Measurements from ENCODE around the gene RANGAP1. TPM values are rescaled to one million over a fixed set of nuclear protein-coding genes. Genes with fewer than 3 reads are reported as not detected.

RANGAP1 gene
- total RNA-seq, 4 donors from 2014 or later = 21.3 to 28.1 (median 26.2) TPM

GRCh38 chr22:41240377-41241132 lies 45.4 kb downstream of the RANGAP1 start, which contains the start of gene CHADL:
CHADL (minus strand) TSS chr22:41240931; CDS start chr22:41240881, 50 bp downstream.
- TF ChIP-seq POLR2A (IDR thresholded peaks at IDR 0.05) (no peak), POLR2AphosphoS5 (IDR thresholded peaks at IDR 0.05) (no peak), EP300 (IDR thresholded peaks at IDR 0.05; ENCODE audit: low read depth) (no peak), CTCF (IDR thresholded peaks at IDR 0.05) (no peak)
- intact Hi-C loops (cut with DNase I; ENCODE audit: low total_unique reads) = no loop called here
- Histone ChIP-seq H3K27me3 (no peaks in the 10 kb centered on the region), H3K9me3 (no peaks in the 10 kb centered on the region), H3K4me1 (peaks cover 6 to 15% (median 13%) of the 10 kb centered on the region in 4 donors), H3K4me3 (no peak within 1 kb of the TSS), H3K27ac (peak within 1 kb of the TSS in 3 of 4 donors; percentile 18 to 34 (median 33)), H3K36me3 (no peaks in the 10 kb centered on the region)
- WGBS, 2 donors (ENCODE audit: low coverage in 1 of 2) = 71% methylated on average over 22 of the region's 24 CpGs; no CpG with 5 or more reads in 1 of the 2 donors
- in situ Hi-C loops (cut with MboI; ENCODE audit: low pct_ligation_motif_present in 1 of 4, low pct_unique_long_range_greater_than_20kb in 1 of 4, low sequenced_read_pairs in 3 of 4) = no loop called here
- no peak for DNase-seq

- DNase-seq = no peak
- in situ Hi-C loops (cut with MboI; ENCODE audit: low pct_ligation_motif_present in 1 of 4, low pct_unique_long_range_greater_than_20kb in 1 of 4, low sequenced_read_pairs in 3 of 4) = no loop called here
- H3K27ac ChIP-seq = peak overlapping the region in 1 of 4 donors; percentile 34
Measured at GRCh38 chr22:41239443-41240128, 46.4 kb downstream of the RANGAP1 start.

GRCh38 chr22:41238570-41239442 lies 47.2 kb downstream of the RANGAP1 start:
- no peak overlapping the region for H3K4me3 ChIP-seq
- no peak overlapping the region for H3K27ac ChIP-seq
- intact Hi-C loops (cut with DNase I; ENCODE audit: low total_unique reads) = no loop called here

More at GRCh38 chr22:41239443-41240128, 46.4 kb downstream of the RANGAP1 start:
- WGBS, 2 donors (ENCODE audit: low coverage in 1 of 2) = 64% methylated on average over 16 of the region's 16 CpGs; no CpG with 5 or more reads in 1 of the 2 donors
- no peak for TF ChIP-seq CTCF (IDR thresholded peaks at IDR 0.05)
- Histone ChIP-seq H3K4me3 (no peak overlapping the region), H3K9me3 (no peaks in the 10 kb centered on the region), H3K27me3 (no peaks in the 10 kb centered on the region), H3K36me3 (no peaks in the 10 kb centered on the region), H3K4me1 (peaks cover 6 to 15% (median 13%) of the 10 kb centered on the region in 4 donors)
- intact Hi-C loops (cut with DNase I; ENCODE audit: low total_unique reads) = no loop called here

More at GRCh38 chr22:41238570-41239442, 47.2 kb downstream of the RANGAP1 start:
- TF ChIP-seq POLR2AphosphoS5 (IDR thresholded peaks at IDR 0.05) (no peak), EP300 (IDR thresholded peaks at IDR 0.05; ENCODE audit: low read depth) (no peak), CTCF (IDR thresholded peaks at IDR 0.05) (no peak), POLR2A (IDR thresholded peaks at IDR 0.05) (no peak)
- 88% methylated on average over 27 of the region's 32 CpGs; no CpG with 5 or more reads in 1 of the 2 donors for WGBS, 2 donors (ENCODE audit: low coverage in 1 of 2)
- Histone ChIP-seq H3K4me1 (peaks cover 6 to 15% (median 13%) of the 10 kb centered on the region in 4 donors), H3K9me3 (no peaks in the 10 kb centered on the region), H3K27me3 (no peaks in the 10 kb centered on the region), H3K36me3 (no peaks in the 10 kb centered on the region)
- in situ Hi-C loops (cut with MboI; ENCODE audit: low pct_ligation_motif_present in 1 of 4, low pct_unique_long_range_greater_than_20kb in 1 of 4, low sequenced_read_pairs in 3 of 4) = no loop called here
- no peak for DNase-seq

Measured in transverse colon (tissue), 4 donors.